Limb (tissue), 2 donors: ENCODE results near the gene LRRC40.

Experiments
- DNase-seq, 2 donors: peaks; one replicate each; pipeline ENCODE4 v3.0.0-alpha.2; 2016; ENCODE audit errors: extremely low spot score in 2 of 2

LRRC40 gene

DNA sequence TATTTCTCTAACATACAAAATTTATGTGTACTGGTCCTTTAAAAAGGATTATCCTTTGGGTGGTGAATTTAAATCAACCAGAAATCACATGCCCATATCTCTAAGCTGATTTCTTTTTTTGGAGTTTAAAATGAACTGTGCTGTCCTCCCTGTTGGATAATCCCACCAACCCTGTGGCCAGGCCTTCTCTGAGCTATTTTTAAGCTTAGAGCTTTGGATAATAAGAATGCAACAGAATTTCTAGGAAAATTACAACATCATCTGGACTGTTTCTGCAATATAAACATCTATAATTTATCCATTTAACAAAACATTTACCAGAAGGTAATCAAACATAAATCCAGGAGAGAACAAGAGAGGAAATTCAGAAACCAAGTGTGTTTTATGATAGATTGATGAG lies 88.3 kb downstream of the LRRC40 start:
- no peak for DNase-seq

GRCh38 chr1:70115315-70115714 lies 90.1 kb downstream of the LRRC40 start:
- DNase-seq = no peak

GRCh38 chr1:70112838-70113237 lies 92.5 kb downstream of the LRRC40 start:
- no peak for DNase-seq

GRCh38 chr1:70109241-70109640 lies 96.1 kb downstream of the LRRC40 start:
- DNase-seq = no peak

GRCh38 chr1:70103770-70104169 lies 101.6 kb downstream of the LRRC40 start:
- DNase-seq = no peak

- DNase-seq = no peak
Observed at GRCh38 chr1:70101774-70102173, 103.6 kb downstream of the LRRC40 start.

GRCh38 chr1:70101231-70101630 lies 104.1 kb downstream of the LRRC40 start:
- DNase-seq = peak in 1 of 2 donors; percentile 16
